HepG2 (cell line): ENCODE results near the gene GCLM. TPM values are rescaled to one million over a fixed set of nuclear protein-coding genes. Genes with fewer than 3 reads are reported as not detected.

Experiments used
- ATRX ChIP-seq: sonication (generic); formaldehyde crosslinking; IDR thresholded peaks from 2 replicates; pipeline ENCODE4 v1.4.0; 2020; ENCODE audit warnings: missing genetic modification reagents, borderline replicate concordance
- FOXO1 ChIP-seq: sonication (generic); formaldehyde crosslinking; IDR thresholded peaks from 2 replicates; pipeline ENCODE4 v1.4.0; 2020; ENCODE audit warnings: missing genetic modification reagents
- GPBP1L1 ChIP-seq: sonication (generic); formaldehyde crosslinking; IDR thresholded peaks from 2 replicates; pipeline ENCODE4 v1.5.0; 2020; ENCODE audit warnings: mild to moderate bottlenecking, missing genetic modification reagents
- GRHL1 ChIP-seq: sonication (generic); formaldehyde crosslinking; conservative IDR thresholded peaks from 2 replicates; pipeline ENCODE4 v1.8.0; 2022; ENCODE audit warnings: missing genetic modification reagents
- HOXA5 ChIP-seq: sonication (generic); formaldehyde crosslinking; IDR thresholded peaks from 2 replicates; pipeline ENCODE4 v1.4.0; 2020; ENCODE audit warnings: missing genetic modification reagents
- MEIS1 ChIP-seq: sonication (generic); formaldehyde crosslinking; IDR thresholded peaks from 2 replicates; pipeline ENCODE4 v1.9.0; 2021; ENCODE audit warnings: mild to moderate bottlenecking, missing genetic modification reagents, moderate library complexity, borderline replicate concordance
- MXI1 ChIP-seq: IDR thresholded peaks from 3 replicates; pipeline ENCODE4 v1.6.1; 2012; ENCODE audit warnings: low read depth, low read length, inconsistent platforms, borderline replicate concordance
- PHF8 ChIP-seq: sonication (generic); formaldehyde crosslinking; IDR thresholded peaks from 2 replicates; pipeline ENCODE4 v1.5.0; 2020; ENCODE audit warnings: missing genetic modification reagents
- POLR2G ChIP-seq: fragments of 200-400 bp; formaldehyde crosslinking; IDR thresholded peaks from 2 replicates; pipeline ENCODE4 v1.6.1; 2018; ENCODE audit warnings: mild to moderate bottlenecking, low read depth, low read length, moderate library complexity
- REXO4 ChIP-seq: sonication (generic); formaldehyde crosslinking; IDR thresholded peaks from 2 replicates; pipeline ENCODE4 v1.8.0; 2022; ENCODE audit warnings: missing genetic modification reagents, mild to moderate bottlenecking, borderline replicate concordance
- SP140L ChIP-seq: sonication (generic); formaldehyde crosslinking; IDR thresholded peaks from 2 replicates; pipeline ENCODE4 v1.4.0; 2020; ENCODE audit warnings: missing genetic modification reagents, borderline replicate concordance
- ZBTB34 ChIP-seq: sonication (generic); formaldehyde crosslinking; IDR thresholded peaks from 2 replicates; pipeline ENCODE4 v1.8.0; 2022; ENCODE audit warnings: mild to moderate bottlenecking, missing genetic modification reagents
- ZKSCAN5 ChIP-seq: sonication (generic); formaldehyde crosslinking; IDR thresholded peaks from 2 replicates; pipeline ENCODE4 v1.5.1; 2020; ENCODE audit warnings: mild to moderate bottlenecking, missing genetic modification reagents
- ZNF20 ChIP-seq: sonication (generic); formaldehyde crosslinking; IDR thresholded peaks from 2 replicates; pipeline ENCODE4 v1.4.0; 2020; ENCODE audit warnings: mild to moderate bottlenecking, moderate library complexity, missing genetic modification reagents
- ZNF205 ChIP-seq: IDR thresholded peaks from 2 replicates; pipeline ENCODE4 v1.6.1; 2018; ENCODE audit warnings: missing biosample characterization, missing genetic modification reagents
- ZNF281 ChIP-seq: sonication (generic); formaldehyde crosslinking; IDR thresholded peaks from 2 replicates; pipeline ENCODE4 v1.4.0; 2020; ENCODE audit warnings: missing genetic modification reagents, borderline replicate concordance
- ZNF30 ChIP-seq: sonication (generic); formaldehyde crosslinking; IDR thresholded peaks from 2 replicates; pipeline ENCODE4 v1.5.0; 2020; ENCODE audit warnings: mild to moderate bottlenecking, missing genetic modification reagents
- ZNF615 ChIP-seq: sonication (generic); formaldehyde crosslinking; IDR thresholded peaks from 2 replicates; pipeline ENCODE4 v1.5.0; 2020; ENCODE audit warnings: mild to moderate bottlenecking, missing genetic modification reagents, borderline replicate concordance
- ZNF747 ChIP-seq: sonication (generic); formaldehyde crosslinking; IDR thresholded peaks from 2 replicates; pipeline ENCODE4 v1.8.1; 2023; ENCODE audit warnings: missing genetic modification reagents, mild to moderate bottlenecking, borderline replicate concordance
- ZNF75D ChIP-seq: sonication (generic); formaldehyde crosslinking; IDR thresholded peaks from 2 replicates; pipeline ENCODE4 v1.8.1; 2023; ENCODE audit warnings: missing genetic modification reagents, mild to moderate bottlenecking, borderline replicate concordance
- ZNF839 ChIP-seq: sonication (generic); formaldehyde crosslinking; IDR thresholded peaks from 2 replicates; pipeline ENCODE4 v1.4.0; 2020; ENCODE audit warnings: missing genetic modification reagents, mild to moderate bottlenecking, borderline replicate concordance
- ZSCAN25 ChIP-seq: sonication (generic); formaldehyde crosslinking; IDR thresholded peaks from 2 replicates; pipeline ENCODE4 v1.8.0; 2022; ENCODE audit warnings: mild to moderate bottlenecking, missing genetic modification reagents
- ZSCAN9 ChIP-seq: IDR thresholded peaks from 2 replicates; pipeline ENCODE4 v1.6.1; 2016; ENCODE audit warnings: borderline replicate concordance
- polyA plus RNA-seq, 8 experiments: library from polyadenylated mRNA; depleted of rRNA in 3 of 8; stranded (reverse) in 7 of 8; unstranded in 1 of 8; fragments of >200 nt; fragmentation: Illumina TruSeq in 4 of 8; extraction: Trizol in 4 of 8; gene quantifications; 2 replicates each; pipeline versions ENCODE4 v1.2.1 to v1.2.3, GENCODE V29; 2011 to 2016; ENCODE audit warnings: low read depth in 4 of 8, missing spikeins in 1 of 8, mixed read lengths in 1 of 8; ENCODE audit not compliant: insufficient read depth in 1 of 8
- total RNA-seq, 5 experiments: library from RNA; depleted of rRNA; stranded (reverse); fragments of >200 nt; fragmentation: Illumina TruSeq; extraction: Trizol; gene quantifications; 2 replicates each; pipeline ENCODE4 v1.2.3, GENCODE V29; 2016; ENCODE audit warnings: low read depth in 1 of 5

The GCLM gene
- total and polyA plus RNA-seq, 2 of the 13 experiments (the other 11 are each of a cell fraction or from before 2014, with no cell fraction given) = 8.7 to 29.9 TPM

GRCh38 chr1:93878889-93879586 is 30.2 kb downstream of the GCLM start, which contains the start of gene DNTTIP2 (continued):
- TF ChIP-seq ZBTB34 (CRISPR knock-in tag) (no peak), ZSCAN25 (CRISPR knock-in tag) (no peak), FOXO1 (peak; percentile 46; the same call in 1 of the 2 replicates), GRHL1 (no peak), POLR2G (peak; percentile 99), ZNF281 (CRISPR knock-in tag) (0 out of 2 replicates have a peak, but pooled peaks have one; percentile 6), ZNF839 (no peak), ZNF205 (CRISPR knock-in tag) (peak; percentile 93), ZSCAN9 (peak; percentile 73), ZNF75D (CRISPR knock-in tag) (no peak), PHF8 (peak; percentile 97), SP140L (CRISPR knock-in tag) (peak; percentile 73; the same call in 1 of the 2 replicates), ZNF747 (CRISPR knock-in tag) (0 out of 2 replicates have a peak, but pooled peaks have one; percentile 94), GPBP1L1 (CRISPR knock-in tag) (no peak), ATRX (CRISPR knock-in tag) (no peak), ZNF615 (CRISPR knock-in tag) (0 out of 2 replicates have a peak, but pooled peaks have one; percentile 73), MXI1 (peak; percentile 80; the same call in 1 of the 3 replicates), ZKSCAN5 (CRISPR knock-in tag) (no peak), ZNF30 (CRISPR knock-in tag) (no peak), HOXA5 (peak; percentile 63; the same call in 1 of the 2 replicates), REXO4 (CRISPR knock-in tag) (no peak), ZNF20 (CRISPR knock-in tag) (no peak), MEIS1 (CRISPR knock-in tag) (peak; percentile 45; the same call in 1 of the 2 replicates)
